Activated naive CD4-positive, alpha-beta T cell treated with anti-CD3 and anti-CD28 coated beads, Interleukin-2, amount 50 U/mL, for 16 hours (primary cell): ENCODE measurements around the gene MBD6.
"Not testable (repeated sequence)": the region's sequence is repeated elsewhere in the genome, so short reads cannot be mapped to it uniquely, and the experiment has no call there.

Experiments used
- DNase-seq: peaks from one replicate; pipeline ENCODE4 v3.0.0-alpha.2; 2020

Gene MBD6

GRCh38 chr12:57515408-57515933 lies 7.2 kb upstream of the MBD6 start:
- DNase-seq = no peak

GRCh38 chr12:57515934-57516541 lies 6.6 kb upstream of the MBD6 start:
- no peak for DNase-seq

- no peak for DNase-seq
Measured at GRCh38 chr12:57516617-57517153, 5.9 kb upstream of the MBD6 start.

GRCh38 chr12:57517187-57517586 lies 5.4 kb upstream of the MBD6 start:
- DNase-seq = no peak

- not testable (repeated sequence) for DNase-seq
Measured at GRCh38 chr12:57517718-57518117, 4.9 kb upstream of the MBD6 start.

- DNase-seq = no peak
Measured at GRCh38 chr12:57518176-57518919, 4.3 kb upstream of the MBD6 start.

GRCh38 chr12:57518920-57519795 lies 3.5 kb upstream of the MBD6 start:
- DNase-seq = peak; percentile 23

GRCh38 chr12:57519796-57520052 lies 2.9 kb upstream of the MBD6 start:
- peak; percentile 20 for DNase-seq

GRCh38 chr12:57520053-57520818 lies 2.4 kb upstream of the MBD6 start, which contains the start of gene DDIT3:
DDIT3 (minus strand) TSS chr12:57520514; CDS start chr12:57517406, 3,108 bp downstream.
- peak; percentile 100 for DNase-seq

GRCh38 chr12:57521525-57522010 lies 1.1 kb upstream of the MBD6 start:
- DNase-seq = no peak

- DNase-seq = peak; percentile 40
Measured at GRCh38 chr12:57522887-57523705, 472 bp downstream of the MBD6 start.

GRCh38 chr12:57523706-57524614 lies 1.3 kb downstream of the MBD6 start:
- DNase-seq = no peak

GRCh38 chr12:57524814-57525614 lies 2.4 kb downstream of the MBD6 start:
- no peak for DNase-seq

- DNase-seq = no peak
Measured at GRCh38 chr12:57525615-57526383, 3.2 kb downstream of the MBD6 start.

- no peak for DNase-seq
Measured at GRCh38 chr12:57526477-57527126, 4.0 kb downstream of the MBD6 start.

GRCh38 chr12:57527184-57527583 lies 4.6 kb downstream of the MBD6 start:
- DNase-seq = no peak

GRCh38 chr12:57528176-57528575 lies 5.6 kb downstream of the MBD6 start:
- DNase-seq = no peak
